Sigmoid colon (tissue), 7 donors: ENCODE results near the gene DIS3L2. TPM values are rescaled to one million over a fixed set of nuclear protein-coding genes. Genes with fewer than 3 reads are reported as not detected.

Source experiments
- DNase-seq: peaks from one replicate; pipeline ENCODE4 v3.0.0-alpha.2; 2019
- H3K27ac ChIP-seq, 4 donors: fragments of 200-600 bp; sonication (generic); one replicate each; pipeline ENCODE4 v1.5.1; 2016 to 2019; ENCODE audit warnings: mild to moderate bottlenecking in 1 of 4
- H3K27me3 ChIP-seq, 3 donors: fragments of 200-600 bp; sonication (generic); one replicate each; pipeline ENCODE4 v1.5.1; 2019; ENCODE audit warnings: mild to moderate bottlenecking in 1 of 3
- H3K36me3 ChIP-seq, 4 donors: fragments of 200-600 bp; sonication (generic); one replicate each; pipeline ENCODE4 v1.5.1; 2016 to 2019
- H3K4me1 ChIP-seq, 4 donors: fragments of 200-600 bp; sonication (generic); one replicate each; pipeline ENCODE4 v1.5.1; 2017 to 2019
- H3K4me3 ChIP-seq, 4 donors: fragments of 200-600 bp; sonication (generic); one replicate each; pipeline ENCODE4 v1.5.1; 2017 to 2019; ENCODE audit warnings: mild to moderate bottlenecking in 2 of 4, moderate library complexity in 1 of 4
- H3K9me3 ChIP-seq, 4 donors: fragments of 200-600 bp in 3 of 4; sonication (generic) in 3 of 4; one replicate each; pipeline versions ENCODE4 v1.5.1 to v1.6.1; 2013 to 2019
- CTCF ChIP-seq, 4 experiments: fragments of 450-650 bp in 3 of 4; fragments of 200-600 bp in 1 of 4; IDR thresholded peaks; one replicate each; pipeline ENCODE4 v1.5.1; 2016 to 2019; ENCODE audit warnings: antibody characterized with exemption in 4 of 4, mild to moderate bottlenecking in 3 of 4, moderate library complexity in 2 of 4
- EP300 ChIP-seq, 4 donors: sonication (generic); formaldehyde crosslinking; IDR thresholded peaks; one replicate each; pipeline ENCODE4 v1.6.1; 2017; ENCODE audit warnings: antibody characterized with exemption in 4 of 4
- POLR2A ChIP-seq, 2 donors: fragments of 450-650 bp; IDR thresholded peaks; one replicate each; pipeline ENCODE4 v1.6.1; 2016; ENCODE audit warnings: antibody characterized with exemption in 2 of 2, mild to moderate bottlenecking in 2 of 2, moderate library complexity in 2 of 2
- POLR2AphosphoS5 ChIP-seq, 4 donors: sonication (generic); formaldehyde crosslinking; IDR thresholded peaks; one replicate each; pipeline ENCODE4 v1.6.1; 2017; ENCODE audit warnings: antibody characterized with exemption in 4 of 4
- WGBS, 2 donors: extraction: QIAGEN DNeasy Blood & Tissue Kit; methylation state at CpG; one replicate each; pipeline ENCODE4 v1.1.7; 2013; 5-methylcytosine and 5-hydroxymethylcytosine counted together
- intact Hi-C: fragments of 100-400 bp; cut with DNase I; formaldehyde crosslinking; loops from one replicate; pipeline ENCODE4 v1.15.1; 2023
- polyA plus RNA-seq, 3 donors: library from polyadenylated mRNA; stranded (reverse); fragments of 200-250 nt; gene quantifications; one replicate each; pipeline ENCODE4 v1.2.3, GENCODE V29; 2013
- total RNA-seq, 4 donors: library from RNA; depleted of rRNA; stranded (reverse); fragments of >200 nt; gene quantifications; one replicate each; pipeline ENCODE4 v1.1.0, GENCODE V29; 2016
- donor health status: healthy with polysubstance abuse.
- donor health status: Bipolar disorder and iron deficiency.
- donor health status: healthy.

DIS3L2 gene
- total and polyA plus RNA-seq, 7 donors, result 8.8 to 37.9 (median 22.5) TPM

DNA sequence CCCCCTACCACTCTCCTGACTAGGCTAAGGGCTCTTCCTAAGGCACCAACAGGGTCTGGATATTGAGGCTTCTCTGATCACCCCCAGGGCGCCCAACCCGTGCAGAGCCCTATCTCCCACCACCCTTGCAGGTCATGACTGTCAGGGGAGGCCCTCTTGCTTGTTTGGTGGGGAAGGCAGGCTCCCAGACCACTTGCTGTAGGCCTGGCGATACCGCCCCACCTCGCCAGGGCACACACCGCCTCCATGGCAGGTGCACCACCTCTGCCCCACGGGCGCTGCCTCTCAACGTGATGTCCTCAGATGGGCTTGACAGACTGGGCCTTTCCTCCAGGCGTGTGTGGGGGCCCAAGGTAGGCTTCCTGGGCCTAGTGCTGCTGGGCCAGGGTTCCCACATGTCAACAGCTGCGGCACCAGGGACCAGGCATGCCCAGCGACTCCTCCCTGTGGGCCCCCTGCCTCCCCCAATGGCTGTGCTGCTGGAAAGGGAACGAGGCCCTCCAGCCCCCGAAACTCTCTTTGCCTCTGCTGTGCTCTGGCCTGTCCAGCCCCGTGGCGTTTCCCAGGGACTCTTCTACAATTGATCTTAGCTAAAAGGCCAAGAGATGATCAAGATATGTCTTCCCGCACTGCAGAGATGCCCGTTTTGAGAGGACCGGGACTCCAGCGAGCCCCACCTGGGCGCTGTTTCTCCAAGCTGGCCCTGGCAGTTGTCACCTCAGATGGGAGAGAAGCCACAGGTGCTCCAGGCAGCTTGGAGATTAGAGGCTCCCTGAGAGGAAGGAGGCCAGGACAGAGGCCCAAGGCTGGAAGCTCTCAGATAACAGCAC is 42.8 kb upstream of the DIS3L2 start:
- TF ChIP-seq EP300 (IDR thresholded peaks at IDR 0.05), result no peak
- no peak overlapping the region for H3K27ac ChIP-seq
- H3K4me3 ChIP-seq, result no peak overlapping the region
- no peaks in the 10 kb centered on the region for H3K36me3 ChIP-seq
- WGBS, 2 donors, result 94% methylated on average over 21 of the region's 21 CpGs
- no peaks in the 10 kb centered on the region for H3K9me3 ChIP-seq
- H3K4me1 ChIP-seq, result no peaks in the 10 kb centered on the region
- peaks cover 0 to 27% (median 0%) of the 10 kb centered on the region in 3 donors for H3K27me3 ChIP-seq
- no peak for DNase-seq
- intact Hi-C loops, result no loop called here

DNA sequence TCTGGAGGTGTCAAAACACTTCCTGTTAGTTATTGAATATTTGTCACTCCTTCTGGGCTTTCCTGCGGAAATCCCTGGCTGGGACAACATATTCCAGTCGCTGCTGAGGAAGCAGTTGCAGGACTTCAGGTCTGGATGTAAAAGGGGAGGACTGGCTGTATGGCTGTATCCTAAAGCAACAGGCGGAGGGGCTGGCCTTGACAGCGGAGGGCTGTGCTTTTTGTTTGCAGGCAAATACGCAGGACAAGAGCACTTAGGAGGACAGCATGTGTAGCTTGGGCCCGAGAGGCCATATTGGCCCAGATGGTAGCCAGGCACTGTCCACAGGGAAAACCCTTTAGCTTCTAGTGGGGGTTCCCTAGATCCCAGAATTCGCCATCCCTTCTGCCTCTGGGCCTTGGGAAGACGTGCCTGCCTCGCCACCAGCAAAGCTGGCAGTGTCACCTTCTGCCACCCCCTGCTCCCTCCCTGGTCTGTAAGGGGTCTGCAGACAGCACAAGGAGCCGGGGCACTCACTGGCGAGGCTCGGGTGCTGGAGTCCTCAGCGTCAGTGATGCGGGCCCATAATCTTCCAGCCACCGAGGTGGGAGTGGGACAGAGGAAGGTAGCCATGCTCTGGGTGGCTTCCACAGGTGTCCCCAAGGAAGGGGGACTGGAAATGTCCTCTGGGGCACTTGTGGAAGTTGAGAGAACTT is 42.0 kb upstream of the DIS3L2 start:
- WGBS, 2 donors, result 93% methylated on average over 15 of the region's 15 CpGs
- H3K36me3 ChIP-seq, result no peaks in the 10 kb centered on the region
- H3K27ac ChIP-seq, result no peak overlapping the region
- no peaks in the 10 kb centered on the region for H3K4me1 ChIP-seq
- intact Hi-C loops, result loop anchor here (5.0 kb wide), 1 partner anchor 523 kb away; no protein-coding TSS in a partner anchor
- TF ChIP-seq CTCF (IDR thresholded peaks at IDR 0.05) (no peak), EP300 (IDR thresholded peaks at IDR 0.05) (no peak), POLR2A (IDR thresholded peaks at IDR 0.05) (no peak), POLR2AphosphoS5 (IDR thresholded peaks at IDR 0.05) (no peak)
- peaks cover 0 to 34% (median 2%) of the 10 kb centered on the region in 3 donors for H3K27me3 ChIP-seq
- DNase-seq, result no peak
- H3K9me3 ChIP-seq, result no peaks in the 10 kb centered on the region
- H3K4me3 ChIP-seq, result no peak overlapping the region

DNA sequence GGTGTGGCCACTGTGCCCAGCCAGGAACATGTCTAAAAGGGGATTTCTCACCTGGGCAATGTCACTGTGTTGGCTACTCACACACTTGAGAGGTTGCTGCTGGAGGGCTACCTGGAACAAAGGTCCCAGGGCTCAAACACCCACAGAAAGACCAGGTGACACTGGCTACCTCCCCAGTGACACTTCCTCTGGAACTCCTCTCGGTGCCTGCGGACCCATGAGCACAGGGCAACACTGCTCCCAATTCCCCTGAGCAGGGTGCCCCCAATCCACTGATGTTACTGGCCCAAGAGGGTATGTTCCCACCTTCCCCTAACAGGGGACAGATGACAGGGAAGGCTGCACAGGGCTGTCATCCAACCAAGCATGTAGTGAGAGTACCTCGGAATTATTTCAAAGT is 41.1 kb upstream of the DIS3L2 start:
- H3K4me1 ChIP-seq, result peaks cover 0 to 4% (median under 1%) of the 10 kb centered on the region in 4 donors
- intact Hi-C loops, result loop anchor here (5.0 kb wide), 1 partner anchor 522 kb away; no protein-coding TSS in a partner anchor
- no peak for TF ChIP-seq EP300 (IDR thresholded peaks at IDR 0.05)
- TF ChIP-seq POLR2A (IDR thresholded peaks at IDR 0.05), result no peak
- no peak for TF ChIP-seq CTCF (IDR thresholded peaks at IDR 0.05)
- no peak for TF ChIP-seq POLR2AphosphoS5 (IDR thresholded peaks at IDR 0.05)
- H3K36me3 ChIP-seq, result no peaks in the 10 kb centered on the region
- WGBS, 2 donors, result 81 to 95% methylated on average over 3 of the region's 3 CpGs
- H3K4me3 ChIP-seq, result no peak overlapping the region
- DNase-seq, result no peak
- no peak overlapping the region for H3K27ac ChIP-seq
- H3K27me3 ChIP-seq, result peaks cover 0 to 43% (median 11%) of the 10 kb centered on the region in 3 donors
- no peaks in the 10 kb centered on the region for H3K9me3 ChIP-seq

GRCh38 chr2:231920795-231921194 is 40.7 kb upstream of the DIS3L2 start:
- no peaks in the 10 kb centered on the region for H3K9me3 ChIP-seq
- H3K27me3 ChIP-seq, result peaks cover 4 to 47% (median 15%) of the 10 kb centered on the region in 3 donors
- no peak for TF ChIP-seq CTCF (IDR thresholded peaks at IDR 0.05)
- no peak for TF ChIP-seq POLR2AphosphoS5 (IDR thresholded peaks at IDR 0.05)
- TF ChIP-seq POLR2A (IDR thresholded peaks at IDR 0.05), result no peak
- TF ChIP-seq EP300 (IDR thresholded peaks at IDR 0.05), result no peak
- H3K36me3 ChIP-seq, result no peaks in the 10 kb centered on the region
- 80 to 88% methylated on average over 5 of the region's 5 CpGs for WGBS, 2 donors
- H3K27ac ChIP-seq, result no peak overlapping the region
- no peak overlapping the region for H3K4me3 ChIP-seq
- intact Hi-C loops, result loop anchor here (5.0 kb wide), 1 partner anchor 522 kb away; no protein-coding TSS in a partner anchor
- DNase-seq, result no peak
- H3K4me1 ChIP-seq, result peaks cover 0 to 8% (median 5%) of the 10 kb centered on the region in 4 donors
